Measurements from ENCODE around the gene LSG1.

GRCh38 chr3:194592798-194593752 lies 78.9 kb downstream of the LSG1 start:
- TF ChIP-seq, protein P1, sequence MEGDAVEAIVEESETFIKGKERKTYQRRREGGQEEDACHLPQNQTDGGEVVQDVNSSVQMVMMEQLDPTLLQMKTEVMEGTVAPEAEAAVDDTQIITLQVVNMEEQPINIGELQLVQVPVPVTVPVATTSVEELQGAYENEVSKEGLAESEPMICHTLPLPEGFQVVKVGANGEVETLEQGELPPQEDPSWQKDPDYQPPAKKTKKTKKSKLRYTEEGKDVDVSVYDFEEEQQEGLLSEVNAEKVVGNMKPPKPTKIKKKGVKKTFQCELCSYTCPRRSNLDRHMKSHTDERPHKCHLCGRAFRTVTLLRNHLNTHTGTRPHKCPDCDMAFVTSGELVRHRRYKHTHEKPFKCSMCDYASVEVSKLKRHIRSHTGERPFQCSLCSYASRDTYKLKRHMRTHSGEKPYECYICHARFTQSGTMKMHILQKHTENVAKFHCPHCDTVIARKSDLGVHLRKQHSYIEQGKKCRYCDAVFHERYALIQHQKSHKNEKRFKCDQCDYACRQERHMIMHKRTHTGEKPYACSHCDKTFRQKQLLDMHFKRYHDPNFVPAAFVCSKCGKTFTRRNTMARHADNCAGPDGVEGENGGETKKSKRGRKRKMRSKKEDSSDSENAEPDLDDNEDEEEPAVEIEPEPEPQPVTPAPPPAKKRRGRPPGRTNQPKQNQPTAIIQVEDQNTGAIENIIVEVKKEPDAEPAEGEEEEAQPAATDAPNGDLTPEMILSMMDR (conservative IDR thresholded peaks at IDR 0.05 in 1 of 2, IDR thresholded peaks at IDR 0.05 in 1 of 2; ENCODE audit: extremely low read depth in 1 of 2, insufficient read depth in 1 of 2, low read depth in 1 of 2, low read length in 2 of 2), result peak; percentile 18 to 47
- no peak for TF ChIP-seq EZH2 (IDR thresholded peaks at IDR 0.05; ENCODE audit: borderline replicate concordance, low read length)

All from mammary epithelial cell (primary cell).